Measurements from ENCODE around the gene TPSG1.
A peak's percentile ranks its signal among the peaks of the same experiment; 100 is the strongest.
"Not testable (repeated sequence)": the region's sequence is repeated elsewhere in the genome, so short reads cannot be mapped to it uniquely, and the experiment has no call there.

The TPSG1 gene

GRCh38 chr16:1225051-1225451 lies at the start of gene TPSG1:
Gene TPSG1, minus strand, starts transcription at chr16:1225268. Its CDS starts 16 bp downstream, at chr16:1225252.
- no peak within 1 kb of the TSS for H3K9ac ChIP-seq (ENCODE audit: low read length)
- H3K27ac ChIP-seq (ENCODE audit: low read depth, low read length) = peak within 1 kb of the TSS; percentile 30
- H3K4me1 ChIP-seq (ENCODE audit: control insufficient read depth, insufficient read depth, low read length) = no peaks in the 10 kb centered on the region
- H3K36me3 ChIP-seq (ENCODE audit: control insufficient read depth, insufficient read depth, low read length) = peaks cover 6% of the 10 kb centered on the region
- H3K27me3 ChIP-seq (ENCODE audit: control insufficient read depth, insufficient read depth, low read length) = no peaks in the 10 kb centered on the region
- no peak within 1 kb of the TSS for H3K4me3 ChIP-seq (ENCODE audit: low read length)

DNA sequence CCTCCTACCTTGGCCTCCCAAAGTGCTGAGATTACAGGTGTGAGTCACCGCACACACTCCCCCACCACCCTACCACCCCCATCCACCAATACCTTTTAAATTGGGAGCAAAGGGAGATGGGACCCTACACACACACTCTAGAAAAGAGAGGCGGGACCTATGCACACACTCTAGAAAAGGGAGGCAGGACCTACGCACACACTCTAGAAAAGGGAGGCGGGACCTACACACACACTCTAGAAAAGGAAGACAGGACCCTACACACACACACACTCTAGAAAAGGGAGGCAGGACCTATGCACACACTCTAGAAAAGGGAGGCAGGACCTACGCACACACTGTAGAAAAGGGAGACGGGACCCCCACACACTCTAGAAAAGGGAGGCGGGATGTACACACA lies 49.7 kb upstream of the TPSG1 start:
- no peak overlapping the region for H3K27ac ChIP-seq (ENCODE audit: low read depth, low read length)
- H3K27me3 ChIP-seq (ENCODE audit: control insufficient read depth, insufficient read depth, low read length) = no peaks in the 10 kb centered on the region
- H3K36me3 ChIP-seq (ENCODE audit: control insufficient read depth, insufficient read depth, low read length) = no peaks in the 10 kb centered on the region
- peaks cover 4% of the 10 kb centered on the region for H3K4me1 ChIP-seq (ENCODE audit: control insufficient read depth, insufficient read depth, low read length)
- H3K9ac ChIP-seq (ENCODE audit: low read length) = no peak overlapping the region
- H3K4me3 ChIP-seq (ENCODE audit: low read length) = no peak overlapping the region

DNA sequence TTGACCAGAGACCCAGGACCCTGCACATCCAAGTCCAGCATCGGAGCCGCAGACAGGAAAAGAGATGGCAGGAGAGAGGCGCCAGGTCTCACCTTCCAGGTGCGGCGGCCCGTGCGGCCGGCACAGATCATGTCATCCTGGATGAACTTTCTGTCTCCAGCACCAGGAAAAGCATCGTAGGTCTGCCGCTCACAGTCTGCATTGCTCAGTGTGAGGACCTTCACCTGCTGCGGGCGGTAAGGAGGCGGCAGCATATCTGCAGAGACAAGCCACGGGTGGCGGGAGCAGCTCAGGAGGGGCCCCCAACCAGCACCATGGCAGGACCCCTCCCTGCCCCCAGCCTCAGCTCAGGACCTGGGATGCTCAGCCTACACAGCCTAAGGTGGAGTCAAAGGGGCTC lies 48.7 kb upstream of the TPSG1 start:
- peaks cover 4% of the 10 kb centered on the region for H3K4me1 ChIP-seq (ENCODE audit: control insufficient read depth, insufficient read depth, low read length)
- H3K27ac ChIP-seq (ENCODE audit: low read depth, low read length) = no peak overlapping the region
- H3K36me3 ChIP-seq (ENCODE audit: control insufficient read depth, insufficient read depth, low read length) = no peaks in the 10 kb centered on the region
- no peaks in the 10 kb centered on the region for H3K27me3 ChIP-seq (ENCODE audit: control insufficient read depth, insufficient read depth, low read length)
- H3K9ac ChIP-seq (ENCODE audit: low read length) = no peak overlapping the region
- no peak overlapping the region for H3K4me3 ChIP-seq (ENCODE audit: low read length)

GRCh38 chr16:1272453-1273198 lies 47.6 kb upstream of the TPSG1 start:
- Histone ChIP-seq H3K36me3 (ENCODE audit: control insufficient read depth, insufficient read depth, low read length) (no peaks in the 10 kb centered on the region), H3K27ac (ENCODE audit: low read depth, low read length) (no peak overlapping the region), H3K4me1 (ENCODE audit: control insufficient read depth, insufficient read depth, low read length) (peaks cover 4% of the 10 kb centered on the region), H3K4me3 (ENCODE audit: low read length) (no peak overlapping the region), H3K9ac (ENCODE audit: low read length) (no peak overlapping the region), H3K27me3 (ENCODE audit: control insufficient read depth, insufficient read depth, low read length) (no peaks in the 10 kb centered on the region)

- H3K27ac ChIP-seq (ENCODE audit: low read depth, low read length); H3K4me3 ChIP-seq (ENCODE audit: low read length); H3K36me3 ChIP-seq (ENCODE audit: control insufficient read depth, insufficient read depth, low read length); H3K27me3 ChIP-seq (ENCODE audit: control insufficient read depth, insufficient read depth, low read length); H3K4me1 ChIP-seq (ENCODE audit: control insufficient read depth, insufficient read depth, low read length); H3K9ac ChIP-seq (ENCODE audit: low read length): not testable (repeated sequence)
Measured at GRCh38 chr16:1271724-1272413, 46.8 kb upstream of the TPSG1 start.

DNA sequence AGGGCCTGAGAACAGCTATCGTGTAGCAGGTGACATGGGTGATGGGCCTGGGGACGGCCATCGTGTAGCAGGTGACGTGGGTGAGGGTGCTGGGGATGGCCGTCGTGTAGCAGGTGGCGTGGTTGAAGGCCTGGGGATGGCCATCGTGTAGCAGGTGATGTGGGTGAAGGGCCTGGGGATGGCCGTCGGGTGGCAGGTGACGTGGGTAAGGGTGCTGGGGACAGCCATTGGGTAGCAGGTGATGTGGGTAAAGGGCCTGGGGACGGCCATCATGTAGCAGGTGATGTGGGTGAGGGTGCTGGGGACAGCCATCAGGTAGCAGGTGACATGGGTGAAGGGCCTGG lies 46.3 kb upstream of the TPSG1 start:
- H3K27ac ChIP-seq (ENCODE audit: low read depth, low read length) = no peak overlapping the region
- H3K4me3 ChIP-seq (ENCODE audit: low read length) = no peak overlapping the region
- H3K27me3 ChIP-seq (ENCODE audit: control insufficient read depth, insufficient read depth, low read length) = no peaks in the 10 kb centered on the region
- no peak overlapping the region for H3K9ac ChIP-seq (ENCODE audit: low read length)
- no peaks in the 10 kb centered on the region for H3K36me3 ChIP-seq (ENCODE audit: control insufficient read depth, insufficient read depth, low read length)
- peaks cover 4% of the 10 kb centered on the region for H3K4me1 ChIP-seq (ENCODE audit: control insufficient read depth, insufficient read depth, low read length)

DNA sequence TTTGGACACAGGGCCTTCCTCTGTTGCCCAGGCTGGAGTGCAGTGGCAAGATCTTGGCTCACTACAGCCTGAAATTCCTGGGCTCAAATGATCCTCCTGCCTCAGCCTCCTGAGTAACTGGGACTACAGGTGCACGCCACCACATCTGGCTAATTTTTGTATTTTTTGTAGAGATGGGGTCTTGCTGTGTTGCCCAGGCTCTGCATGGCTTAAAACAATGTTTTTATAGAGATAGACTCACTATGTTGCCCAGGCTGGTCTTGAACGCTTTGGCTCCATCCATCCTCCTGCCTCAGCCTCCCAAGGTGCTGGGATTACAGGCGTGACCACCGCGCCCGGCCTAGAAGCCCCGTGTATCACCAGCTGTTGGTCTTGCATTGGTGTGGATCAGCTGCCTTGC lies 44.4 kb upstream of the TPSG1 start:
- H3K9ac ChIP-seq (ENCODE audit: low read length); H3K4me1 ChIP-seq (ENCODE audit: control insufficient read depth, insufficient read depth, low read length); H3K36me3 ChIP-seq (ENCODE audit: control insufficient read depth, insufficient read depth, low read length); H3K27ac ChIP-seq (ENCODE audit: low read depth, low read length); H3K27me3 ChIP-seq (ENCODE audit: control insufficient read depth, insufficient read depth, low read length); H3K4me3 ChIP-seq (ENCODE audit: low read length): not testable (repeated sequence)

DNA sequence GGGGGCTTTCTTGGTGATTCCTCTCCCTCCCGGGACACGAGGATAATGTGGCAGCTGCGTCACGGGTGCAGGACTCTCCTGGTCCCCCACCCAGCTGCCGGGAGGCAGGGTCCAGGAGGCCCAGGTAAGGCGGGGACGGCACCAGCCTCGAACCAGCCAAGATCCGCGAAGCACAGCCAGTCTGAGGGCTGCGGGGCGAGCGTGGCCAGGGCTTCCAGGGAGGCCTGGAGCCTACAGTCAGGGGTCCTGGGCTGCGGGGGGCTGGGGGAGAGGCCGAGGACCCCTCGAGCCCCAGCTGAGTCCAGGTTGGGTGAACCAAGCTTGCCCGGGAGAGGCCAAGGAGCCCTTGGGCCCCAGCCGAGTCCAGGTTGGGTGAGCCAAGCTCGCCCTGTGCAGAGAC lies 40.8 kb upstream of the TPSG1 start:
- no peak overlapping the region for H3K9ac ChIP-seq (ENCODE audit: low read length)
- H3K36me3 ChIP-seq (ENCODE audit: control insufficient read depth, insufficient read depth, low read length) = no peaks in the 10 kb centered on the region
- H3K27ac ChIP-seq (ENCODE audit: low read depth, low read length) = no peak overlapping the region
- H3K4me1 ChIP-seq (ENCODE audit: control insufficient read depth, insufficient read depth, low read length) = no peaks in the 10 kb centered on the region
- H3K4me3 ChIP-seq (ENCODE audit: low read length) = no peak overlapping the region
- peaks cover 8% of the 10 kb centered on the region for H3K27me3 ChIP-seq (ENCODE audit: control insufficient read depth, insufficient read depth, low read length)

GRCh38 chr16:1265090-1265630 lies 40.1 kb upstream of the TPSG1 start:
- no peaks in the 10 kb centered on the region for H3K36me3 ChIP-seq (ENCODE audit: control insufficient read depth, insufficient read depth, low read length)
- H3K4me3 ChIP-seq (ENCODE audit: low read length) = no peak overlapping the region
- H3K4me1 ChIP-seq (ENCODE audit: control insufficient read depth, insufficient read depth, low read length) = no peaks in the 10 kb centered on the region
- no peak overlapping the region for H3K27ac ChIP-seq (ENCODE audit: low read depth, low read length)
- H3K9ac ChIP-seq (ENCODE audit: low read length) = no peak overlapping the region
- peaks cover 8% of the 10 kb centered on the region for H3K27me3 ChIP-seq (ENCODE audit: control insufficient read depth, insufficient read depth, low read length)

- Histone ChIP-seq H3K27ac (ENCODE audit: low read depth, low read length) (no peak overlapping the region), H3K4me3 (ENCODE audit: low read length) (no peak overlapping the region), H3K36me3 (ENCODE audit: control insufficient read depth, insufficient read depth, low read length) (no peaks in the 10 kb centered on the region), H3K4me1 (ENCODE audit: control insufficient read depth, insufficient read depth, low read length) (no peaks in the 10 kb centered on the region), H3K9ac (ENCODE audit: low read length) (no peak overlapping the region), H3K27me3 (ENCODE audit: control insufficient read depth, insufficient read depth, low read length) (peaks cover 8% of the 10 kb centered on the region)
Measured at GRCh38 chr16:1264345-1265089, 39.4 kb upstream of the TPSG1 start.

GRCh38 chr16:1263591-1264344 lies 38.7 kb upstream of the TPSG1 start:
- Histone ChIP-seq H3K4me1 (ENCODE audit: control insufficient read depth, insufficient read depth, low read length) (no peaks in the 10 kb centered on the region), H3K36me3 (ENCODE audit: control insufficient read depth, insufficient read depth, low read length) (no peaks in the 10 kb centered on the region), H3K9ac (ENCODE audit: low read length) (no peak overlapping the region), H3K27me3 (ENCODE audit: control insufficient read depth, insufficient read depth, low read length) (peaks cover 11% of the 10 kb centered on the region), H3K27ac (ENCODE audit: low read depth, low read length) (no peak overlapping the region), H3K4me3 (ENCODE audit: low read length) (no peak overlapping the region)

- Histone ChIP-seq H3K27me3 (ENCODE audit: control insufficient read depth, insufficient read depth, low read length) (peaks cover 11% of the 10 kb centered on the region), H3K4me1 (ENCODE audit: control insufficient read depth, insufficient read depth, low read length) (no peaks in the 10 kb centered on the region), H3K9ac (ENCODE audit: low read length) (no peak overlapping the region), H3K27ac (ENCODE audit: low read depth, low read length) (no peak overlapping the region), H3K4me3 (ENCODE audit: low read length) (no peak overlapping the region), H3K36me3 (ENCODE audit: control insufficient read depth, insufficient read depth, low read length) (no peaks in the 10 kb centered on the region)
Measured at GRCh38 chr16:1262846-1263221, 37.8 kb upstream of the TPSG1 start.
